ENCODE results near the gene CLDN25.
"Not testable (repeated sequence)": the region's sequence is repeated elsewhere in the genome, so short reads cannot be mapped to it uniquely, and the experiment has no call there.

The CLDN25 gene

DNA sequence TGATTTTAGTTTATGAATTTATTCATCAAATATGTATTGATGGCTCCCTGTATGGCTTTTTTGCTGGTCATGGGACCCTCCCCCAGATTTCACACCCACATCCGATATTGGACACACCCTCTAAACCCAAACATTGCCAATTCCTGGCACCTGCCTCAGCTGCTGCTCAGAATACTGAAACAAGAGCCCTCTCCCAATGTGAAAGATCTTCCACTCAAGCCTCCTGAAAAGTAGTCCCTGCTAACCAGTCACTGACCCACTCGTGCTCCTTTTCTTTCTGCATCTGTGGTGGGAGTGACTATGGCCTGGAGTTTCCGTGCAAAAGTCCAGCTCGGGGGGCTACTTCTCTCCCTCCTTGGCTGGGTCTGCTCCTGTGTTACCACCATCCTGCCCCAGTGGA, at the start of gene CLDN25:
CLDN25 (plus strand) TSS at position 301 of the 400 bp plus-strand sequence; CDS start at position 301, 0 bp downstream.
- H3K27me3 Mint-ChIP-seq = peaks cover 2% of the 10 kb centered on the region
- H3K36me3 Mint-ChIP-seq = no peaks in the 10 kb centered on the region

DNA sequence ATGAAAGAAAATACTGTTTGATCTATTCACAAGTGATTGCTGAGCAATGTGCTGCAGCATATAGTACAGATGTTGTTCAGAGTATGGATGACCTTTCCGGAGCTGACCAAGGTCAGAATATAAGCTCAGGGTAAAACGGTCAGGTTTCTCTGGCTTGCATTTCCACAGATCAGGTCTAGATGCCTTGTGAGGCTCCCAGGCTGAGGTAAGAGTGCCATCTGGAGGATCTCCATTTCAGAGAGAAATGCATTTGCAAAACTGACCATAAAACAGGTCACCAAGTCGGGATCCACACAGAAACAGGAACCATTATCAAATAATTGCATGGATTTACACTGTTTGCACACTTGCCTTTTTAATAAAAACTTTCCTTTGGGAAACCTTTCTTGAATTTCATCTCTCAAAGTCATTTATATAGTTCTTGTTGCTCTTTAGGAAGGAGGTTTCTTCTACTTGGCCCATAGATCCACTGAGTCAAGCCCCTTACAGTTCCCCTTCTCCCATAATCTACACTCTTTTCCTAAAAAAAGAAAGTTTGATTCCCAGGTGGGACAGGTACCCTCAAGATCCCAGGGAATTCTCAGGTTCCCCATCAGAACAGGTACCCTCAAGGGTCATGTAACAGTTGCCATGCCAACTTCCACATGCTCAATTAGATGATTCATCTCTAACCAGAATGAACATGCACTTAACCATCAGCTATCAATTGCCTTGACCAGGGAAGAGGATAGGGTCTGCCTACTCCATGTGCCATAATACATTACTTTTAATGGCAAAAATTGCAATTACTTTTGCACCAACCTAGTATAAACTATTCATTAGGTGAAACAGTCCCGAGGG, 48.5 kb upstream of the CLDN25 start:
- Mint-ChIP-seq H3K27me3 (no peaks in the 10 kb centered on the region), H3K4me3 (no peak overlapping the region), H3K4me1 (no peaks in the 10 kb centered on the region), H3K27ac (no peak overlapping the region), H3K9me3 (no peaks in the 10 kb centered on the region), H3K36me3 (peaks cover 11% of the 10 kb centered on the region)

More for the DNA sequence above, at the start of gene CLDN25:
- Mint-ChIP-seq H3K4me3 (no peak within 1 kb of the TSS), H3K27ac (no peak within 1 kb of the TSS), H3K9me3 (no peaks in the 10 kb centered on the region), H3K4me1 (peaks cover 1% of the 10 kb centered on the region)

DNA sequence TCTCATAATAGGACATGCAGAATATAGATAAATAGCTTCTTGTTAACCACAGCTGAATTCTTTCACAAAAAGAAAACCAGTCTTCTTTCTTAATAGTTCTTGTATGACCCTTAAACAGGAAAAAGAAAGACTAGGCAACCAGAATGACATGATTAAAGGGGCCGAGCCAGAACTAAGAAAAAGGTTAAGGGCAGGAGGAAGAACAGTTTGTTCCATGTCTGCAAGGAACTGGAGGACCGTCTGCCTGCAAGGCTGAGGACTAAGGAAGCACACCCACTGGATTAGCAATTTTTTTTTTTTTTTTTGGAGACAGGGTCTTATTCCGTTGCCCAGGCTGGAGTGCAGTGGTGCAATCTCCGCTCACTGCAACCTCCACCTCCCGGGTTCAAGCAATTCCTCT, 47.5 kb upstream of the CLDN25 start:
- Mint-ChIP-seq H3K9me3 (no peaks in the 10 kb centered on the region), H3K4me3 (no peak overlapping the region), H3K27ac (no peak overlapping the region), H3K4me1 (no peaks in the 10 kb centered on the region), H3K27me3 (no peaks in the 10 kb centered on the region), H3K36me3 (peaks cover 13% of the 10 kb centered on the region)

DNA sequence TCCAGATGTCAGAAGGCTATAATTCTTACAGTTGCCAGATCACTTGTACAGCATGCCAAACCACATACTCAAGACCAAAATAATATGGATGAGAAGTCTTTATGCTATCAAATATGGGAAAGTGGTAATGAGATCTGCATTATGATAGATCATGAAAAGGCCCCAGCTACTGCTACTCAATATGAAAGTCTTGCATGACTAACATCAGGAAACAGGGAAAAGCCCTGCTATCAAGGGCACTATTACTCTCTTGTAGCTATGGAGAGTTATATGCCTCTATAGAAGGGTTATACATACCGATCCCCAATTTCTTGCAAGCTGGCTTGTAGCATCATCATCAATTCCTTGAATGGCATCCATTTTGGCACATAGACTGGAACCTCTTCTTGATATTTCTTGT, 43.3 kb upstream of the CLDN25 start:
- Mint-ChIP-seq H3K4me1 (no peaks in the 10 kb centered on the region), H3K36me3 (peaks cover 21% of the 10 kb centered on the region), H3K27ac (no peak overlapping the region), H3K4me3 (no peak overlapping the region), H3K9me3 (no peaks in the 10 kb centered on the region), H3K27me3 (no peaks in the 10 kb centered on the region)

- Mint-ChIP-seq H3K4me3 (no peak overlapping the region), H3K9me3 (no peaks in the 10 kb centered on the region), H3K36me3 (peaks cover 18% of the 10 kb centered on the region), H3K4me1 (no peaks in the 10 kb centered on the region), H3K27me3 (no peaks in the 10 kb centered on the region), H3K27ac (no peak overlapping the region)
Measured at GRCh38 chr11:113752932-113753331, 26.7 kb upstream of the CLDN25 start.

DNA sequence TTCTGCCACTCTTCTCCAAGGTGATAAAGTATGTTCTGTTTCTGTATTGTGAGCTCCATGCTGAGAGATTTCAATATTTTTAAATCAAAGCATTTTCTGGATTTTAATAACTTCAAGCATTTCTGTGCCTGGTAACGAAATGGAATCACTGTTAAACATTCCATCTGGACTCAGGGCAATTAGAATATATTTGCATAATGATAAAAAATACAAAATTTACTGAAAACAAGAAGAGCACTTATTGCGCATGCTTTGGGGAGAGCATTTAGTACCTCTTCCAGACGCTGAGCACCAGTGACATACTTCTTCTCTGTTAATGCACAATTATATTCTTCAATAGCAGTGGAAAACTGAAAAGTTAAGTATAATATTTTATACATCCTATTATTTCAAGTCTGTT, 19.4 kb upstream of the CLDN25 start:
- Mint-ChIP-seq H3K4me3 (no peak overlapping the region), H3K36me3 (peaks cover 25% of the 10 kb centered on the region), H3K9me3 (no peaks in the 10 kb centered on the region), H3K27ac (no peak overlapping the region), H3K4me1 (peaks cover 10% of the 10 kb centered on the region), H3K27me3 (no peaks in the 10 kb centered on the region)

DNA sequence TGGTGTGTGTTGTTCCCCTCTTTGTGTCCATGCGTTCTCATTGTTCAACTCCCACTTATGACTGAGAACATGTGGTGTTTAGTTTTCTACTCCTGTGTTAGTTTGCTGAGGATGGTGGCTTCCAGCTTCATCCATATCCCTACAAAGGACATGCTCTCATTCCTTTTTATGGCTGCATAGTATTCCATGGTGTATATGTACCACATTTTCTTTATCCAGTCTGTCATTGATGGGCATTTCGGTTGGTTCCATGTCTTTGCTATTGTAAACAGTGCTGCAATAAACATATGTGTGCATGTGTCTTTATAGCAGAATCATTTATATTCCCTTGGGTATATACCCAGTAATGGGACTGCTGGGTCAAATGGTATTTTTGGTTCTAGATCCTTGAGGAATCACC, 16.6 kb upstream of the CLDN25 start:
- H3K9me3 Mint-ChIP-seq, H3K4me3 Mint-ChIP-seq, H3K27ac Mint-ChIP-seq, H3K27me3 Mint-ChIP-seq: not testable (repeated sequence)
- Mint-ChIP-seq H3K36me3 (peaks cover 26% of the 10 kb centered on the region), H3K4me1 (peaks cover 22% of the 10 kb centered on the region)

- Mint-ChIP-seq H3K9me3 (no peaks in the 10 kb centered on the region), H3K36me3 (peaks cover 26% of the 10 kb centered on the region), H3K27ac (peak overlapping the region; percentile 11), H3K4me1 (peaks cover 34% of the 10 kb centered on the region), H3K27me3 (no peaks in the 10 kb centered on the region), H3K4me3 (no peak overlapping the region)
Measured at GRCh38 chr11:113764527-113765219, 14.9 kb upstream of the CLDN25 start.

- Mint-ChIP-seq H3K27me3 (no peaks in the 10 kb centered on the region), H3K4me3 (peak overlapping the region; percentile 99), H3K9me3 (no peaks in the 10 kb centered on the region), H3K4me1 (peaks cover 41% of the 10 kb centered on the region), H3K27ac (no peak overlapping the region), H3K36me3 (peaks cover 13% of the 10 kb centered on the region)
Measured at GRCh38 chr11:113771964-113772363, 7.6 kb upstream of the CLDN25 start.

DNA sequence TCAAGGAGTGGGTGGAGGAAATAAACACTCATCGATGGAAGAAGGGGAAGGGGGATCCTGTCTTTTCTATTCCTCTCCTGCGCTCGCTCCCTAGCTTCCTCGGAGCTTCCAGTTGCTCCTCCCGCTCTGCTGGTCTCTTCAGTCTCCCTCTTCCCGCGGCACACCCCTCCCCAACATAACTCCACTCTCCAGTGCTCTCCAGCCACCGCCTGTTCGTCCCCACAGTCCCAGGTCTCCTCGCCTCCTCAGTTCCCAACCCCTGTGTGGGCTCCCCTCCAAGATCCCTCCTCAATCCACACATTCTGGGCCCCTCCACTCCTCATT, 6.5 kb upstream of the CLDN25 start:
- H3K27me3 Mint-ChIP-seq = no peaks in the 10 kb centered on the region

DNA sequence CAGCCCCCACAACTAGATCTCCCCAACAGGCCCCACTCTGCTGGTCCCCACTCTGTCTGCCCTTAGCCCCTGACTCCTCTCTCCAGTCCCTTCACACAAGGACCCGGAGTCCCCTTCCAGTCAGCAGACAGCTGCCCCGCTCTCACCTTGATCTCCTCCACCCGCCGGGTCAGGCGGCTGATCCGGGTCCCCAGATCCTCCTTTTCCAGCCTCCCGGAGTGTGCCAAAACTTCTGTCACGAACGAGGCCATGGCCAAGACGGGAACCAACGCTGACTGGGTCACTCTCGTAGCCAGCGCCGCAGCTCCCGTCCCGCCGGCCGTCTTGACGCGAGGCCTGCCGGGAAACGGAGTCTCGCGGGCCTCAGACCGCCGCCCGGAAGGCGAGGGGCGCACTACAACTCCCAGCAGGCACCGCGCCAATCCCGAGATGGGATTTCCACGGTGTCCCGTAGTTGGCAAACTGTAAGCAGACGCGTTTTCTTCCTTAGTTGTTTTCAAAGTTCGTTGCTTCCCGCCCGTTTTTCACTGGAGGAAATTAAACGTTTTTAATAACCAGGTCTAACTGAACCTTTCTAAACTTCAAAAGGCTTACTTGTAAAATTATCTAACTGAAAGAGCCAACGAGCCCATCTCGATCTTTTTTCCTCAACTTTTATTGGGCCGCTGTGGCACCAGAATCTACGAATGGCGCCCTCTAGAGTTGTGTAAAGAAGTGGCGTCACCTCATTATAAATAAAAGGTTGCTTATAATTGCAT, 6.0 kb upstream of the CLDN25 start, which contains the start of gene ZW10:
ZW10 (minus strand) TSS at position 277 of the 758 bp plus-strand sequence; CDS start at position 251, 26 bp downstream.
- Mint-ChIP-seq H3K4me1 (peaks cover 29% of the 10 kb centered on the region), H3K36me3 (peaks cover 2% of the 10 kb centered on the region)

More for the DNA sequence above, 6.5 kb upstream of the CLDN25 start:
- Mint-ChIP-seq H3K27ac (peak overlapping the region; percentile 96), H3K4me1 (peaks cover 31% of the 10 kb centered on the region), H3K4me3 (peak overlapping the region; percentile 99), H3K36me3 (peaks cover 3% of the 10 kb centered on the region), H3K9me3 (no peaks in the 10 kb centered on the region)

GRCh38 chr11:113774174-113774503, 5.5 kb upstream of the CLDN25 start:
- Mint-ChIP-seq H3K27me3 (no peaks in the 10 kb centered on the region), H3K36me3 (no peaks in the 10 kb centered on the region), H3K4me1 (peaks cover 24% of the 10 kb centered on the region), H3K27ac (peak overlapping the region; percentile 96), H3K9me3 (no peaks in the 10 kb centered on the region), H3K4me3 (peak overlapping the region; percentile 99)

More for the DNA sequence above, 6.0 kb upstream of the CLDN25 start, which contains the start of gene ZW10:
- Mint-ChIP-seq H3K27me3 (no peaks in the 10 kb centered on the region), H3K4me3 (peak within 1 kb of the TSS; percentile 99), H3K27ac (peak within 1 kb of the TSS; percentile 96), H3K9me3 (no peaks in the 10 kb centered on the region)

- H3K9me3 Mint-ChIP-seq = no peaks in the 10 kb centered on the region
- peaks cover 7% of the 10 kb centered on the region for H3K4me1 Mint-ChIP-seq
- H3K4me3 Mint-ChIP-seq = no peak overlapping the region
- no peak overlapping the region for H3K27ac Mint-ChIP-seq
- H3K27me3 Mint-ChIP-seq = peaks cover 2% of the 10 kb centered on the region
- no peaks in the 10 kb centered on the region for H3K36me3 Mint-ChIP-seq
Measured at GRCh38 chr11:113778111-113778910, 1.3 kb upstream of the CLDN25 start.

GRCh38 chr11:113781682-113782081, 2.1 kb downstream of the CLDN25 start:
- no peak overlapping the region for H3K4me3 Mint-ChIP-seq
- H3K4me1 Mint-ChIP-seq = no peaks in the 10 kb centered on the region
- H3K27ac Mint-ChIP-seq = no peak overlapping the region
- no peaks in the 10 kb centered on the region for H3K9me3 Mint-ChIP-seq
- H3K36me3 Mint-ChIP-seq = no peaks in the 10 kb centered on the region
- peaks cover 4% of the 10 kb centered on the region for H3K27me3 Mint-ChIP-seq

- no peaks in the 10 kb centered on the region for H3K36me3 Mint-ChIP-seq
- H3K4me3 Mint-ChIP-seq = no peak overlapping the region
- no peaks in the 10 kb centered on the region for H3K4me1 Mint-ChIP-seq
- no peak overlapping the region for H3K27ac Mint-ChIP-seq
- H3K9me3 Mint-ChIP-seq = no peaks in the 10 kb centered on the region
- H3K27me3 Mint-ChIP-seq = peaks cover 5% of the 10 kb centered on the region
Measured at GRCh38 chr11:113782134-113782533, 2.5 kb downstream of the CLDN25 start.

Data from activated naive CD4-positive, alpha-beta T cell treated with anti-CD3 and anti-CD28 coated beads, Interleukin-2, amount 50 U/mL, for 24 hours (primary cell).